Peyer's patch (tissue), 4 donors: ENCODE results near the gene PGM1.

Experiments used
- CTCF ChIP-seq, 6 experiments: fragments of 450-650 bp in 4 of 6; fragments of 200-600 bp in 2 of 6; sonication (generic) in 1 of 6; IDR thresholded peaks; one replicate each; pipeline ENCODE4 v1.5.1; 2017 to 2019; ENCODE audit warnings: antibody characterized with exemption in 6 of 6, mild to moderate bottlenecking in 3 of 6, moderate library complexity in 1 of 6
- POLR2A ChIP-seq, 2 donors: fragments of 450-650 bp; IDR thresholded peaks; one replicate each; pipeline ENCODE4 v1.5.1; 2017; ENCODE audit warnings: antibody characterized with exemption in 2 of 2, mild to moderate bottlenecking in 2 of 2, moderate library complexity in 2 of 2

GRCh38 chr1:63628607-63629006 lies 35.4 kb downstream of the PGM1 start:
- TF ChIP-seq CTCF (IDR thresholded peaks at IDR 0.05): no peak
- no peak for TF ChIP-seq POLR2A (IDR thresholded peaks at IDR 0.05)
